Progenitor cell of endocrine pancreas (in vitro differentiated cells): Measurements from ENCODE around the gene L3MBTL4. TPM values are rescaled to one million over a fixed set of nuclear protein-coding genes. Genes with fewer than 3 reads are reported as not detected.

Experiments
- DNase-seq: peaks from one replicate; pipeline ENCODE4 v3.0.0; 2021; ENCODE audit warnings: low spot score; ENCODE audit not compliant: unreplicated experiment
- H3K27ac Mint-ChIP-seq: 2 replicates; pipeline ENCODE4 v1.8.0; 2021; ENCODE audit warnings: mild to moderate bottlenecking, moderate library complexity, mixed read lengths
- H3K27me3 Mint-ChIP-seq: 2 replicates; pipeline ENCODE4 v1.8.0; 2021; ENCODE audit warnings: mixed read lengths
- H3K36me3 Mint-ChIP-seq: 2 replicates; pipeline ENCODE4 v1.8.0; 2022; ENCODE audit warnings: mixed read lengths; ENCODE audit not compliant: insufficient read depth
- H3K4me1 Mint-ChIP-seq: 2 replicates; pipeline ENCODE4 v1.8.0; 2021; ENCODE audit warnings: low read depth, mixed read lengths
- H3K4me3 Mint-ChIP-seq: 2 replicates; pipeline ENCODE4 v1.8.0; 2021; ENCODE audit warnings: low read depth, mild to moderate bottlenecking, moderate library complexity, mixed read lengths
- H3K9me3 Mint-ChIP-seq: 2 replicates; pipeline ENCODE4 v1.8.0; 2021; ENCODE audit warnings: low read depth, mixed read lengths
- total RNA-seq: library from RNA; stranded (reverse); gene quantifications from 2 replicates; pipeline ENCODE4 v1.2.1, GENCODE V29; 2021
- TF ChIP-seq, protein P1 (sequence below): fragments of 200-600 bp; sonication (generic); IDR thresholded peaks from one replicate; pipeline ENCODE4 v1.5.0; 2021; ENCODE audit warnings: antibody characterized with exemption, mild to moderate bottlenecking; ENCODE audit not compliant: unreplicated experiment

L3MBTL4 gene
- total RNA-seq, 1 donor from 2014 or later, result 8.0 TPM

DNA sequence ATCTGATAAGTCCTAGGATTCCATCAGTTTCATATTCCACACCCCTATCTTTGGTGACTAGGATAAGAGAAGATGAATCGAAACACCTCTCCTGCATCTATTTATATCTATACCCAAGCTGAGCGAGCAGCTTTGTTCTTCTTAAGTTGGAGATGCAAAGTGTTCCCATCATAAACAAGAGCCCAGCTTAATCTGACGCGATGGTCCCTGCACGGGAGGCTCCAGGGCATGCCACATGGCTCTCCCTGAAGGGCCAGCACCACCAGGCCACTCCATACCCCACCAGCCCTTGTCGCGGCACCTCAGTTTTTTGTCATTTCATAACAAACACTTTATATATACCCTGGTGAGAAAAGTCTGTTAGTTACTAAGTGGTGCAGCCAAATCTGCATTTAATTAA lies 255.3 kb downstream of the L3MBTL4 start:
- no peak for DNase-seq

DNA sequence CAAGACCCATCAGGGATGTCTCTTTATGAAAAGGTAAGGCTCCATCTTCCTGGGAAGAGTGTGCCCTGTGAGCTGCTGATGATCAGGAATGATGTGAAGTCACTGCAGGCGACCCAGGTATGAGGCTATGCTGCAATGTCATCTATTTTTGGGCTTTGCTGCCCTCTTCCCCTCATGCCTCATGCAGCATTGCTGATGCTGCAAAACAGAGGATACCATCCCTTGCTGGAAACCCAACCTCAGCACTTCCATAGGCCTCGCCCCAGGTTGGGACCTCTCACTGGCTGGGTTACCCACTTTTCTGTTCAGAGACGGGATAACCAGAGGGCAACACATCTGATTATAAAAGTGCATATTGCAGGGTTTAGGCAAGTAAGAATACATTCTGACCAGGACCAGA lies 255.8 kb downstream of the L3MBTL4 start:
- peaks cover 7% of the 10 kb centered on the region for H3K9me3 Mint-ChIP-seq
- TF ChIP-seq, protein P1, sequence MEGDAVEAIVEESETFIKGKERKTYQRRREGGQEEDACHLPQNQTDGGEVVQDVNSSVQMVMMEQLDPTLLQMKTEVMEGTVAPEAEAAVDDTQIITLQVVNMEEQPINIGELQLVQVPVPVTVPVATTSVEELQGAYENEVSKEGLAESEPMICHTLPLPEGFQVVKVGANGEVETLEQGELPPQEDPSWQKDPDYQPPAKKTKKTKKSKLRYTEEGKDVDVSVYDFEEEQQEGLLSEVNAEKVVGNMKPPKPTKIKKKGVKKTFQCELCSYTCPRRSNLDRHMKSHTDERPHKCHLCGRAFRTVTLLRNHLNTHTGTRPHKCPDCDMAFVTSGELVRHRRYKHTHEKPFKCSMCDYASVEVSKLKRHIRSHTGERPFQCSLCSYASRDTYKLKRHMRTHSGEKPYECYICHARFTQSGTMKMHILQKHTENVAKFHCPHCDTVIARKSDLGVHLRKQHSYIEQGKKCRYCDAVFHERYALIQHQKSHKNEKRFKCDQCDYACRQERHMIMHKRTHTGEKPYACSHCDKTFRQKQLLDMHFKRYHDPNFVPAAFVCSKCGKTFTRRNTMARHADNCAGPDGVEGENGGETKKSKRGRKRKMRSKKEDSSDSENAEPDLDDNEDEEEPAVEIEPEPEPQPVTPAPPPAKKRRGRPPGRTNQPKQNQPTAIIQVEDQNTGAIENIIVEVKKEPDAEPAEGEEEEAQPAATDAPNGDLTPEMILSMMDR, result no peak
- H3K27ac Mint-ChIP-seq, result no peak overlapping the region
- no peak overlapping the region for H3K4me3 Mint-ChIP-seq
- DNase-seq, result no peak
- H3K36me3 Mint-ChIP-seq, result peaks cover 7% of the 10 kb centered on the region
- no peaks in the 10 kb centered on the region for H3K4me1 Mint-ChIP-seq
- no peaks in the 10 kb centered on the region for H3K27me3 Mint-ChIP-seq

More for the DNA sequence above, 255.3 kb downstream of the L3MBTL4 start:
- no peaks in the 10 kb centered on the region for H3K27me3 Mint-ChIP-seq
- H3K27ac Mint-ChIP-seq, result no peak overlapping the region
- H3K4me1 Mint-ChIP-seq, result no peaks in the 10 kb centered on the region
- H3K4me3 Mint-ChIP-seq, result no peak overlapping the region
- TF ChIP-seq, protein P1, result no peak
- peaks cover 8% of the 10 kb centered on the region for H3K36me3 Mint-ChIP-seq
- peaks cover 9% of the 10 kb centered on the region for H3K9me3 Mint-ChIP-seq

DNA sequence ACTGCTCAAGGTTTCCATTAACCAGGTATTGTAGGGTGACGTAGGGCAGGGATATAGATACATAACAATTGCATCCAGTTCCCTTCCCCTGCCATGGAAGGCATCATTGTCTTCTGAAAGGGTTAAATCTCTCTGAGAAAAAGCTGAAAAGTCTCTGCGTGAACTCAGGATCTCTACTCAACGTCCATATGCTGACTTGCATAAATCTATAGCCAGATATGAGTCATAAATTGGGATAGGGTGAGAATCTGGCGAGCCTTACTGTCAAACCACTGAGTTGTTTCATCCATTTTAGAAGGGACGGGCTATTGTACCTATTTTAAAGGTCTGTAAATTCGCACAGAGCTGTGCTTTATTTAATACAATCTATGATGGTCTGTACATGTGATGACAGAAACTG lies 258.3 kb downstream of the L3MBTL4 start:
- TF ChIP-seq, protein P1, result no peak
- no peak for DNase-seq
- H3K4me3 Mint-ChIP-seq, result no peak overlapping the region

DNA sequence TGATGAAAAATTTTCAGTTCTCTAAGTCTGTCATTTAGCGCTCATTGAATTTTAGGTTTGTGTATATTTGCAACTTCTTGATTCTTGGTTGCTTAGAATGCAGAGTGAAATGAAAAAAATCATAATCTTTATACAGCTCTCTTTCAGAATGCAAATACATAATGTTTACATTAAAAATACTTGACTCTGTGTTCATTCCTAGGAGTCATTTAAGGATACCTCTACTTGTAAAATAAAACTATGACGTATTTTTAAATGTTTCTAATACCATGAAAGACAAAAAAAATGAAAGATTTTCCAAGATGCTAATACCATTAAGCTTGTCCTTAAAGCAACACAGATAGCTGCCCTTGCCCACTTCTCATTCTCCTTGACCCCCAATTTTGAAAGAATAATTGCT lies 259.0 kb downstream of the L3MBTL4 start:
- H3K36me3 Mint-ChIP-seq, result peaks cover 2% of the 10 kb centered on the region
- H3K27me3 Mint-ChIP-seq, result no peaks in the 10 kb centered on the region
- TF ChIP-seq, protein P1, result no peak
- H3K4me3 Mint-ChIP-seq, result no peak overlapping the region
- H3K27ac Mint-ChIP-seq, result no peak overlapping the region
- H3K9me3 Mint-ChIP-seq, result peaks cover 12% of the 10 kb centered on the region
- H3K4me1 Mint-ChIP-seq, result no peaks in the 10 kb centered on the region
- no peak for DNase-seq

More for the DNA sequence above, 258.3 kb downstream of the L3MBTL4 start:
- Mint-ChIP-seq H3K27ac (no peak overlapping the region), H3K4me1 (no peaks in the 10 kb centered on the region), H3K36me3 (peaks cover 2% of the 10 kb centered on the region), H3K9me3 (peaks cover 12% of the 10 kb centered on the region), H3K27me3 (no peaks in the 10 kb centered on the region)

DNA sequence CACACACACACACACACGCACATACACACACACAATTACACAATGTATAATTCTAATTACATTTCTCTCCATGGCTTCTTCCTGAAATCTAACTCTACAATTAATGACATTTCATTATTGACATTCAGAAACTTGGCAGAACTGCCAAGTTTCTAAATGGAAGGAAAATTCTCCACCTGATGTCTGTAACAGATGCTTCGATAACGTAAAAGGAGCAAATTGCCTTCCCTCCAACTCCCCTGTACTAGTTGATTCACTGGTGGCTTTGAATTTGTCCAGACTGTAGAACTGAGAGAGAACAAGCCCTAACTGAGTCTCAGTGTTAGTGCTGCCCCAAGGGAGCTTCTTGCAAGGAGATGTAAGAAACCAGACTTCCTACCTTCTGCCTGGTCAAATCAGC lies 264.3 kb downstream of the L3MBTL4 start:
- Mint-ChIP-seq H3K9me3 (peaks cover 15% of the 10 kb centered on the region), H3K4me1 (peaks cover 6% of the 10 kb centered on the region), H3K27ac (no peak overlapping the region), H3K4me3 (no peak overlapping the region), H3K27me3 (no peaks in the 10 kb centered on the region), H3K36me3 (peaks cover 2% of the 10 kb centered on the region)
- TF ChIP-seq, protein P1, result no peak
- no peak for DNase-seq
